ENCODE data around the gene TYRP1.

DNA sequence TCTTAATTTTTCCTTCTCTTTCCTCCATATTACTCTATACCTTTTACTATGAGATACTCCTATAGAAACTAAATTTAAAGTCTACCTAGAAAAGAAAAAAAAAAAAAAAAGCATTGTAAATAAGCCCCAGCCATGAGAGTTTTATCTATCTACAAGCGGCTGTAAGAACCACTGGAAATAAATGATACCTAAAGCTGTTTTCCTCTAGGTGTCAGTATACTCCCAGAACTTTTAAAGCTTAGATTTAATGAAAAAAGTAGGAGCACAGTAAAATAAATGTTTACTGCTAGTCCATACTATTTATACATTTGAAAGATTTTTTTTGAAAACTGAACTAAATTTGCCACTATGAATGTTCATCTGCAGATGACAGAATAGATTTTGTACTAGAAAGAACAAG is 26.2 kb downstream of the TYRP1 start:
- TF ChIP-seq, protein P1, sequence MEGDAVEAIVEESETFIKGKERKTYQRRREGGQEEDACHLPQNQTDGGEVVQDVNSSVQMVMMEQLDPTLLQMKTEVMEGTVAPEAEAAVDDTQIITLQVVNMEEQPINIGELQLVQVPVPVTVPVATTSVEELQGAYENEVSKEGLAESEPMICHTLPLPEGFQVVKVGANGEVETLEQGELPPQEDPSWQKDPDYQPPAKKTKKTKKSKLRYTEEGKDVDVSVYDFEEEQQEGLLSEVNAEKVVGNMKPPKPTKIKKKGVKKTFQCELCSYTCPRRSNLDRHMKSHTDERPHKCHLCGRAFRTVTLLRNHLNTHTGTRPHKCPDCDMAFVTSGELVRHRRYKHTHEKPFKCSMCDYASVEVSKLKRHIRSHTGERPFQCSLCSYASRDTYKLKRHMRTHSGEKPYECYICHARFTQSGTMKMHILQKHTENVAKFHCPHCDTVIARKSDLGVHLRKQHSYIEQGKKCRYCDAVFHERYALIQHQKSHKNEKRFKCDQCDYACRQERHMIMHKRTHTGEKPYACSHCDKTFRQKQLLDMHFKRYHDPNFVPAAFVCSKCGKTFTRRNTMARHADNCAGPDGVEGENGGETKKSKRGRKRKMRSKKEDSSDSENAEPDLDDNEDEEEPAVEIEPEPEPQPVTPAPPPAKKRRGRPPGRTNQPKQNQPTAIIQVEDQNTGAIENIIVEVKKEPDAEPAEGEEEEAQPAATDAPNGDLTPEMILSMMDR (IDR thresholded peaks at IDR 0.05): peak in 6 of 7 experiments; percentile 27 to 63 (median 56)
- TF ChIP-seq POLR2A (IDR thresholded peaks at IDR 0.05): no peak

Measured in body of pancreas (tissue), 4 donors.